Aorta (tissue), 5 donors: ENCODE measurements around the gene DDX5. TPM values are rescaled to one million over a fixed set of nuclear protein-coding genes. Genes with fewer than 3 reads are reported as not detected.

Experiments
- ATAC-seq: fragments of 200-7000 bp; cut with Tn5 transposase; one replicate; pipeline ENCODE4 v1.9.1; 2022; ENCODE audit warnings: moderate library complexity; ENCODE audit not compliant: low FRiP score
- DNase-seq, 2 donors: peaks; one replicate each; pipeline ENCODE4 v3.0.0-alpha.2; 2020
- H3K27ac ChIP-seq, 2 donors: one replicate each; pipeline ENCODE4 v1.5.1; 2013; ENCODE audit warnings: low read length in 2 of 2, mild to moderate bottlenecking in 2 of 2, moderate library complexity in 2 of 2, control low read depth in 1 of 2, inconsistent platforms in 1 of 2, low read depth in 1 of 2
- H3K27me3 ChIP-seq, 2 donors: one replicate each; pipeline ENCODE4 v1.6.1; 2013; ENCODE audit warnings: control low read depth in 1 of 2, low read length in 1 of 2, mild to moderate bottlenecking in 1 of 2, moderate library complexity in 1 of 2; ENCODE audit not compliant: insufficient read depth in 2 of 2, control insufficient read depth in 1 of 2
- H3K36me3 ChIP-seq, 2 donors: one replicate each; pipeline ENCODE4 v1.6.1; 2013; ENCODE audit warnings: control low read depth in 1 of 2, low read length in 1 of 2, mild to moderate bottlenecking in 1 of 2; ENCODE audit not compliant: insufficient read depth in 2 of 2, control insufficient read depth in 1 of 2
- H3K4me1 ChIP-seq, 2 donors: one replicate each; pipeline ENCODE4 v1.6.1; 2013; ENCODE audit warnings: low read length in 2 of 2, control low read depth in 1 of 2, mild to moderate bottlenecking in 1 of 2, moderate library complexity in 1 of 2; ENCODE audit not compliant: insufficient read depth in 2 of 2, control insufficient read depth in 1 of 2
- H3K4me3 ChIP-seq, 2 donors: one replicate each; pipeline ENCODE4 v1.5.1; 2013; ENCODE audit warnings: low read length in 2 of 2, control low read depth in 1 of 2, mild to moderate bottlenecking in 1 of 2
- H3K9me3 ChIP-seq: one replicate; pipeline ENCODE4 v1.6.1; 2013; ENCODE audit warnings: mild to moderate bottlenecking, low read length; ENCODE audit not compliant: control insufficient read depth
- WGBS, 2 donors: extraction: QIAGEN DNeasy Blood & Tissue Kit; methylation state at CpG; one replicate each; pipeline ENCODE4 v1.1.7; 2013; 5-methylcytosine and 5-hydroxymethylcytosine counted together
- intact Hi-C, 2 donors: fragments of 100-400 bp; cut with DNase I; formaldehyde crosslinking; loops; one replicate each; pipeline versions ENCODE4 v1.14.2 to v1.15.0; 2022
- long read RNA-seq, 2 donors: library from polyadenylated mRNA; unstranded; transcript quantifications; one replicate each; pipeline ENCODE4 v2.0.0, GENCODE V29; 2020 to 2021
- polyA plus RNA-seq, 2 donors: library from polyadenylated mRNA; stranded (reverse); fragments of 200-250 nt; gene quantifications; one replicate each; pipeline ENCODE4 v1.2.3, GENCODE V29; 2013
- total RNA-seq, 2 donors: library from RNA; stranded (reverse); fragmentation: NEBNext Ultra II Directional; extraction: Animal tissue kit (Norgen Biotek cat#: 25700); gene quantifications; one replicate each; pipeline ENCODE4 v1.2.1, GENCODE V29; 2021
- donor health status: healthy with polysubstance abuse.
- donor health status: Bipolar disorder and iron deficiency.
- donor health status: DM: no; HTN: no; CAD: no.
- donor health status: DM: no; HTN: no; CAD: no.
- donor health status: DM: yes; HTN: yes; CAD: no.

The DDX5 gene
- 100 to 1,000 TPM; 901 to 936 TPM for total RNA-seq
- 100 to 1,000 TPM; 213 to 952 TPM for polyA plus RNA-seq
- long read RNA-seq, donor 1, transcript DDX5-201 (13 exons, 2,554 nt) = major isoform, 949 of 1,113 reads
- long read RNA-seq, donor 1, partial matches to known transcripts = 95 of 1,113 reads
- long read RNA-seq, donor 1, other reads (novel, unspliced or antisense) = 65 of 1,113 reads
- long read RNA-seq, donor 2, transcript DDX5-215 (12 exons, 3,558 nt) = minor isoform, 10 of 240 reads
- long read RNA-seq, donor 2, transcript DDX5-201 (13 exons, 2,554 nt) = major isoform, 150 of 240 reads
- long read RNA-seq, donor 2, partial matches to known transcripts = 50 of 240 reads
- long read RNA-seq, donor 2, other reads (novel, unspliced or antisense) = 27 of 240 reads

DNA sequence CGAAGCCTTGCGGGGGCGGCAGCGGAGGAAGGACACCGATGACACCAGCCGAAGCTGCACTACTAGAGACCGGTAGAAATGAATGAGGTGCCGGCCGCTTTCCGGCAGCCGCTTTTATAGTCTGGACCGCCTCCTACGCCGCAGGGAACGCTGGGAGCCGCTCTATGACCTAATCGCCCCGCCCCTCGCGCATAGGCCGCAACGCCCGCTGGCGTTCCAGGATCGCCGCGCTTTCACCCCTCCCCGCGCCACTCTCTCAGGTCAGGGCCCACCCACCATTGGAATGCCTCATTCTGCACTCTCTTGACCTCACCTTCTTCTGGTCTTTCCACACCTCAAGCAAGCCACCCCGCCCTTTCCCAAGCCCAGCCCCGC lies at the start of gene DDX5:
TSS of gene DDX5 (minus strand) at position 89 of the 375 bp plus-strand sequence. CDS start 170 bp downstream, outside the sequence.
- Histone ChIP-seq H3K4me1 (no peaks in the 10 kb centered on the region), H3K27ac (peak within 1 kb of the TSS; percentile 73 to 95), H3K9me3 (no peaks in the 10 kb centered on the region), H3K27me3 (peaks cover 0 to 1% of the 10 kb centered on the region in 2 donors), H3K36me3 (peaks cover 5 to 8% of the 10 kb centered on the region in 2 donors), H3K4me3 (peak within 1 kb of the TSS; percentile 62 to 89)
- 0% methylated on average over 28 to 31 of the region's 31 CpGs for WGBS, 2 donors
- peak; percentile 98 to 99 for DNase-seq
- peak; percentile 93 for ATAC-seq
- intact Hi-C loops = loop anchor here in 1 of 2 donors (5.0 to 10.0 kb wide), 3 partner anchors 156 to 679 kb away; partner anchors contain the start of genes FTSJ3, PSMC5 and SMURF2

GRCh38 chr17:64555281-64555680 lies 49.2 kb upstream of the DDX5 start:
- WGBS, 2 donors = 53 to 54% methylated on average over 4 of the region's 4 CpGs
- no peak for DNase-seq
- no peaks in the 10 kb centered on the region for H3K4me1 ChIP-seq
- intact Hi-C loops = no loop called here
- no peak for ATAC-seq
- H3K9me3 ChIP-seq = no peaks in the 10 kb centered on the region
- H3K27me3 ChIP-seq = no peaks in the 10 kb centered on the region
- no peaks in the 10 kb centered on the region for H3K36me3 ChIP-seq
- no peak overlapping the region for H3K4me3 ChIP-seq
- H3K27ac ChIP-seq = no peak overlapping the region

DNA sequence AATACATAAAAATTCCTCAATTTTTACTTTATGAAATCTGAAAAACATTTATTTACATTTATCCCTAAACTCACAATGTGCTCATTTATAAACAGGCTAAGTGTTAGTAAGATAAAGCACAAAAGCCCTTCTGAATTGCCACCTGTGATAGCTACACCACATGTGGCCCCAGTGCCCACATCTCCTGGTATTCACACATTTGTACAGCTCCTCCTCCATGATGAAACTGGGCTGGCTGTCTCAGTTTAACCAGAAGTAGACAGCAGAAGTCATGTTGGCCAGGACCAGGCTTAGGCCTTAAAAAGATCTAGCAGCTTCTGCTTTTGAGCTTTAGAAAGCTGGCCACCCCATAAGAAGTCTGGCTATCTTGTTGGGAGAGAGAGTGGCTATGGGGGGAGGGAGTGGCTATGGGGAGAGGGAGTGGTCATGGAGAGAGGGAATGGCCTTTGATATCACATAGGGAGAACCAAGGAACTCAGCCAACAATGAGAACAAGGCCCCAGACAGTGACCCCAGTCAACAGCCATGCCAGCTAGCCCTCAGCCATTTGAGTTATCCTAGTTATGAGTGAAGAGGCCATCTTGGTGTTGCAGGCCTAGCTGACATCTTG lies 48.0 kb upstream of the DDX5 start:
- H3K4me1 ChIP-seq = no peaks in the 10 kb centered on the region
- no peak overlapping the region for H3K27ac ChIP-seq
- DNase-seq (no peak), ATAC-seq (no peak)
- no peaks in the 10 kb centered on the region for H3K9me3 ChIP-seq
- H3K36me3 ChIP-seq = no peaks in the 10 kb centered on the region
- H3K27me3 ChIP-seq = no peaks in the 10 kb centered on the region
- intact Hi-C loops = no loop called here
- H3K4me3 ChIP-seq = no peak overlapping the region

- Histone ChIP-seq H3K36me3 (no peaks in the 10 kb centered on the region), H3K4me1 (no peaks in the 10 kb centered on the region), H3K27ac (no peak overlapping the region), H3K4me3 (no peak overlapping the region), H3K27me3 (no peaks in the 10 kb centered on the region), H3K9me3 (no peaks in the 10 kb centered on the region)
- intact Hi-C loops = no loop called here
- DNase-seq = no peak
- 90 to 92% methylated on average over 5 of the region's 5 CpGs for WGBS, 2 donors
- no peak for ATAC-seq
These were observed 45.4 kb upstream of the DDX5 start for GRCh38 chr17:64551461-64551860.

- Histone ChIP-seq H3K9me3 (no peaks in the 10 kb centered on the region), H3K27me3 (no peaks in the 10 kb centered on the region), H3K4me1 (no peaks in the 10 kb centered on the region), H3K36me3 (peaks cover 0 to 2% of the 10 kb centered on the region in 2 donors), H3K4me3 (no peak overlapping the region), H3K27ac (no peak overlapping the region)
- intact Hi-C loops = no loop called here
- 75 to 76% methylated on average over 10 of the region's 10 CpGs for WGBS, 2 donors
- no peak for DNase-seq
- no peak for ATAC-seq
These were observed 41.2 kb upstream of the DDX5 start for GRCh38 chr17:64547319-64547718.

- intact Hi-C loops = no loop called here
- WGBS, 2 donors = 78 to 84% methylated on average over 7 of the region's 7 CpGs
- no peak for DNase-seq
- Histone ChIP-seq H3K36me3 (peaks cover 0 to 2% of the 10 kb centered on the region in 2 donors), H3K9me3 (no peaks in the 10 kb centered on the region), H3K4me3 (no peak overlapping the region), H3K27ac (no peak overlapping the region), H3K27me3 (no peaks in the 10 kb centered on the region), H3K4me1 (no peaks in the 10 kb centered on the region)
- no peak for ATAC-seq
These were observed 40.6 kb upstream of the DDX5 start for GRCh38 chr17:64546716-64547115.

- no peak for ATAC-seq
- no peaks in the 10 kb centered on the region for H3K4me1 ChIP-seq
- WGBS, 2 donors = 86 to 88% methylated on average over 2 of the region's 2 CpGs
- intact Hi-C loops = no loop called here
- H3K36me3 ChIP-seq = peaks cover 0 to 4% of the 10 kb centered on the region in 2 donors
- H3K27me3 ChIP-seq = no peaks in the 10 kb centered on the region
- no peak for DNase-seq
- H3K27ac ChIP-seq = no peak overlapping the region
- no peaks in the 10 kb centered on the region for H3K9me3 ChIP-seq
- H3K4me3 ChIP-seq = no peak overlapping the region
These were observed 38.7 kb upstream of the DDX5 start for GRCh38 chr17:64544742-64545141.

DNA sequence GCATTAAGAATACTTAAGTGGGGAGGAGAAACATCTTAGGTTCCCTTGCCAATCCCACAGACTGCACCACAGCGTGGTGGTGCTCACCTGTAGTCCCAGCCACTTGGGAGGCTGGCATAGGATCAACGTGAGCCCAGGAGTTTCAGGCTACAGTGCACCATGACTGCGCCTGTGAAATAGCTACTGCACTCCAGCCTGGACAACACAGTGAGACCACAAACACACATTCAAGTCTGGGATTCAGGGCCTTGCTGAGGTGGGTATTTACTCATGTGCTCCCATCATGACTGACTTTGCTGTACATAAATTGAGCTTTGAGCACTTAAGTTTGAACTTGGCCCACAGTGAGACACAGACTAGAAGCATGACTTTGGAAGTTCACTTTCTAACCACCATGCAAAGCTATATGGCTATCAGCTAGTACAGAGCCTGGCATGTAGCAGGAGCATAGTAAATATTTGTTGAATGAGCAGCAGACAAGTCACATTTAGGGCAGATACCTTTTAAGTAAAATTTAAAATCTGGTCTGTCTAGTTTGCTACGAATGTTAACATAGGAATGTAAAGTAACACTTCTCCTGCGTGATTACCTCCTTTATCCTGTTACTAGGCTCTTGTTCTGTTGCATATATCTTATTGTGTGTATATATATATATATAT lies 34.2 kb upstream of the DDX5 start:
- peaks cover 0 to 13% of the 10 kb centered on the region in 2 donors for H3K36me3 ChIP-seq
- 91 to 97% methylated on average over 5 of the region's 5 CpGs for WGBS, 2 donors
- ATAC-seq = no peak

More for the DNA sequence above, 34.2 kb upstream of the DDX5 start:
- intact Hi-C loops = no loop called here
- H3K9me3 ChIP-seq = no peaks in the 10 kb centered on the region
- no peaks in the 10 kb centered on the region for H3K4me1 ChIP-seq
- no peaks in the 10 kb centered on the region for H3K27me3 ChIP-seq
- H3K4me3 ChIP-seq = no peak overlapping the region
- DNase-seq = no peak
- H3K27ac ChIP-seq = no peak overlapping the region
